ENCODE data around the gene NDUFA3. TPM values are rescaled to one million over a fixed set of nuclear protein-coding genes. Genes with fewer than 3 reads are reported as not detected.
A peak's percentile ranks its signal among the peaks of the same experiment; 100 is the strongest.

Gene NDUFA3
- total RNA-seq, 1 experiment from 2014 or later: 211 TPM

GRCh38 chr19:54138489-54139256, 36.0 kb downstream of the NDUFA3 start:
- in situ Hi-C loops (cut with HindIII; ENCODE audit: low pct_unique_long_range_greater_than_20kb, low sequenced_read_pairs): no loop called here
- no peak for DNase-seq (ENCODE audit: low read depth, low spot score)
- intact Hi-C loops (cut with micrococcal nuclease; ENCODE audit: unreplicated experiment): no loop called here
- POLR2A ChIA-PET: no interaction called here
- no TSS peak for BruUV-seq (replicated peaks)
- peaks cover 16% of the 10 kb centered on the region for H3K36me3 ChIP-seq (ENCODE audit: control insufficient read depth, insufficient read depth, low read length)
- H3K4me3 ChIP-seq (ENCODE audit: low read depth in 2 of 2, low read length in 2 of 2): peak overlapping the region; percentile 68 to 78
- H3K4me1 ChIP-seq (ENCODE audit: control insufficient read depth, insufficient read depth, low read length): peaks cover 30% of the 10 kb centered on the region
- ATAC-seq: no peak
- H3K9me3 ChIP-seq (ENCODE audit: control insufficient read depth, insufficient read depth, low read depth, low read length): no peaks in the 10 kb centered on the region
- TF ChIP-seq SIN3A (IDR thresholded peaks at IDR 0.05; ENCODE audit: borderline replicate concordance, insufficient read depth, low read depth, low read length) (no peak), TCF7L2 (IDR thresholded peaks at IDR 0.05; ENCODE audit: low read depth, low read length) (0 out of 2 replicates have a peak, but pooled peaks have one; percentile 30)
- CTCF ChIA-PET: interaction anchor here (1.8 kb wide), 1 partner anchor 346 kb away, joined by 5 read pairs; no protein-coding TSS in a partner anchor
- no peaks in the 10 kb centered on the region for H3K27me3 ChIP-seq (ENCODE audit: control insufficient read depth, insufficient read depth, low read length)
- H3K27ac ChIP-seq (ENCODE audit: low read length): peak overlapping the region; percentile 89

GRCh38 chr19:54141356-54141755, 38.7 kb downstream of the NDUFA3 start:
- TF ChIP-seq CTCF (IDR thresholded peaks at IDR 0.05): no peak
- TF ChIP-seq SIN3A (IDR thresholded peaks at IDR 0.05; ENCODE audit: borderline replicate concordance, insufficient read depth, low read depth, low read length): no peak
- TF ChIP-seq POLR2AphosphoS5 (IDR thresholded peaks at IDR 0.05; ENCODE audit: low read depth, low read length): no peak
- TF ChIP-seq REST (IDR thresholded peaks at IDR 0.05; ENCODE audit: insufficient read depth in 1 of 2, low read depth in 2 of 2, low read length in 1 of 2): no peak
- TF ChIP-seq TCF7L2 (IDR thresholded peaks at IDR 0.05; ENCODE audit: low read depth, low read length): no peak
- ChIA-PET POLR2A (interaction anchor here (0.6 kb wide), 1 partner anchor 25 kb away, joined by 4 read pairs; no protein-coding TSS in a partner anchor), CTCF (no interaction called here)
- no peak overlapping the region for H3K4me3 ChIP-seq (ENCODE audit: low read depth in 2 of 2, low read length in 2 of 2)
- H3K27me3 ChIP-seq (ENCODE audit: control insufficient read depth, insufficient read depth, low read length): no peaks in the 10 kb centered on the region
- H3K9me3 ChIP-seq (ENCODE audit: control insufficient read depth, insufficient read depth, low read depth, low read length): no peaks in the 10 kb centered on the region
- ATAC-seq (no peak), DNase-seq (ENCODE audit: low read depth, low spot score) (no peak)
- in situ Hi-C loops (cut with HindIII; ENCODE audit: low pct_unique_long_range_greater_than_20kb, low sequenced_read_pairs): no loop called here
- peaks cover 40% of the 10 kb centered on the region for H3K36me3 ChIP-seq (ENCODE audit: control insufficient read depth, insufficient read depth, low read length)
- peaks cover 26% of the 10 kb centered on the region for H3K4me1 ChIP-seq (ENCODE audit: control insufficient read depth, insufficient read depth, low read length)
- peak overlapping the region; percentile 36; the same call in 1 of the 2 replicates for H3K27ac ChIP-seq (ENCODE audit: low read length)
- no TSS peak for BruUV-seq (replicated peaks)
- intact Hi-C loops (cut with micrococcal nuclease; ENCODE audit: unreplicated experiment): no loop called here

All from Panc1 (cell line).